ENCODE results near the gene TTLL10. TPM values are rescaled to one million over a fixed set of nuclear protein-coding genes. Genes with fewer than 3 reads are reported as not detected.

TTLL10 gene
- total RNA-seq, 1 donor from 2014 or later: not detected

DNA sequence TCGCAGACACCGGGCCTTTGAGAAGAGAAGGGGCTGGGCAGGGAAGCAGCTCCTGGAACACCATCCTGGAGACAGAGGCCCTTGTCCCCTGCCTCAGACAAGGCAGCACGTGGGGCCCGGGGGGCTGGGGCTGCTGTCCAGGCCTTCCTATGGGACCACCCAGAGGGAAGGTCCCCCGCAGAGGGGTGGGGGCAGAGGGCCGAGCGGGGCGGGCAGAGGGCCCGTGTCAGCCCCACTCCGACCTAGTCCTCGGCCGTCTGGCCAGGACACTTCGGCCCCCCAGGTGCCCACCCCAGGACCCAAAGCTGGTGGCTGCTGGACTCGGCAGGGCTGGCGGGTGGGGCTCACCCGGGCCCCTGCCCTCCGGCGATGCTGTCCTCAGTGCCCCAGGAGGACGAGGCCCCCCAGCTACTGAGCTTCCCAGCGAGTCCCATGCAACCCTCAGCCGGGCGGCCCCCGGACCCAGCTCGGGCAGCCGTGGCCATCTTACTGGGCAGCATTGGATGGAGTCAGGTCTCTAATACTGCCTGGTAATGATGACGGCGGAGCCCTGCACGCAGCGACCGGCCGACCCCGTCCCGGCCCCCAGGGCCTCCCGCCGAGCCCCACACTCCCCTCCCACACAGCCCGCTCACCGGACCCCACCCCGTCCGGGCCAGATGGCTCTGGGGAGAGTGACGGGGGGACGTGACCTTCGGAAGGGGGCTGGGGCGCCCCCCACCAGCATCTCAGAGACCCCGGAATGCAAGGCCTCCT, 6.9 kb upstream of the TTLL10 start:
- no peaks in the 10 kb centered on the region for H3K4me1 ChIP-seq (ENCODE audit: insufficient read depth, low read length)
- Mint-ChIP-seq H3K4me1 (ENCODE audit: low read depth, unreplicated experiment) (peaks cover 6% of the 10 kb centered on the region), H3K9me3 (ENCODE audit: unreplicated experiment) (no peaks in the 10 kb centered on the region), H3K27ac (ENCODE audit: unreplicated experiment) (no peak overlapping the region), H3K36me3 (ENCODE audit: low read depth, unreplicated experiment) (no peaks in the 10 kb centered on the region), H3K4me3 (ENCODE audit: unreplicated experiment) (no peak overlapping the region), H3K27me3 (ENCODE audit: low read depth, unreplicated experiment) (peaks cover 11% of the 10 kb centered on the region)
- H3K27ac ChIP-seq (ENCODE audit: low read depth, low read length): no peak overlapping the region
- no peaks in the 10 kb centered on the region for H3K9me3 ChIP-seq (ENCODE audit: insufficient read depth, low read depth, low read length)
- FAIRE-seq (no peak), DNase-seq (ENCODE audit: low read depth) (no peak)
- H3K4me2 ChIP-seq (ENCODE audit: low read length): no peak overlapping the region
- no peaks in the 10 kb centered on the region for H4K20me1 ChIP-seq (ENCODE audit: insufficient read depth, low read length)
- TF ChIP-seq EZH2 (IDR thresholded peaks at IDR 0.05; ENCODE audit: insufficient read depth, low read length): no peak
- TF ChIP-seq, protein P1, sequence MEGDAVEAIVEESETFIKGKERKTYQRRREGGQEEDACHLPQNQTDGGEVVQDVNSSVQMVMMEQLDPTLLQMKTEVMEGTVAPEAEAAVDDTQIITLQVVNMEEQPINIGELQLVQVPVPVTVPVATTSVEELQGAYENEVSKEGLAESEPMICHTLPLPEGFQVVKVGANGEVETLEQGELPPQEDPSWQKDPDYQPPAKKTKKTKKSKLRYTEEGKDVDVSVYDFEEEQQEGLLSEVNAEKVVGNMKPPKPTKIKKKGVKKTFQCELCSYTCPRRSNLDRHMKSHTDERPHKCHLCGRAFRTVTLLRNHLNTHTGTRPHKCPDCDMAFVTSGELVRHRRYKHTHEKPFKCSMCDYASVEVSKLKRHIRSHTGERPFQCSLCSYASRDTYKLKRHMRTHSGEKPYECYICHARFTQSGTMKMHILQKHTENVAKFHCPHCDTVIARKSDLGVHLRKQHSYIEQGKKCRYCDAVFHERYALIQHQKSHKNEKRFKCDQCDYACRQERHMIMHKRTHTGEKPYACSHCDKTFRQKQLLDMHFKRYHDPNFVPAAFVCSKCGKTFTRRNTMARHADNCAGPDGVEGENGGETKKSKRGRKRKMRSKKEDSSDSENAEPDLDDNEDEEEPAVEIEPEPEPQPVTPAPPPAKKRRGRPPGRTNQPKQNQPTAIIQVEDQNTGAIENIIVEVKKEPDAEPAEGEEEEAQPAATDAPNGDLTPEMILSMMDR (IDR thresholded peaks at IDR 0.05; ENCODE audit: insufficient read depth, low read depth, low read length): no peak
- no peak overlapping the region for H2AFZ ChIP-seq (ENCODE audit: low read depth, low read length)
- H3K36me3 ChIP-seq (ENCODE audit: insufficient read depth, low read length): no peaks in the 10 kb centered on the region
- H3K79me2 ChIP-seq (ENCODE audit: insufficient read depth, low read length): no peaks in the 10 kb centered on the region
- H3K4me3 ChIP-seq (ENCODE audit: insufficient read depth, low read depth, low read length): no peak overlapping the region
- H3K9ac ChIP-seq (ENCODE audit: low read length): no peak overlapping the region
- H3K27me3 ChIP-seq (ENCODE audit: insufficient read depth, low read length): peaks cover 3% of the 10 kb centered on the region

DNA sequence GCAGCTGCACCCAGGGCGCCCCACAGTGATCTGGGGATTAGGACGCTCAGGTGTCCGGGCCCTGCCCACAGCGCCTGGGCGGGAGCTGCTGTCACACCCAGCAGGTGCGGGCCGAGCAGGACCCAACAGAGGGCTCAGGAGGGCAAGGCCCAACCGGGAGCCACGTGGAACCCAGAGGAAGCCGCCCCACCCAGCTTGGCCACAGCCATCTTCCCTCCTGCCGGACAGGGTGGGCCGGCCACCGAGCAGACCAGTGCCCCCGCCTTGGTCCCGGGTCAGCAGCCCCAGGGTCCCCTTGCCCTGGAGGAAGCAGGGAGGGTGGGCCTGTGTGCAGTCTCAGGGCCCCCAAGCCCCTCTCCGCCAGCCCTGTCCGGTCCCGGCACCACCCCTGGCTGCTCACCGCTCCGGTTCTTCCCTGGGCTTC, 6.3 kb upstream of the TTLL10 start:
- no peaks in the 10 kb centered on the region for H3K36me3 Mint-ChIP-seq (ENCODE audit: low read depth, unreplicated experiment)
- no peaks in the 10 kb centered on the region for H3K9me3 Mint-ChIP-seq (ENCODE audit: unreplicated experiment)
- H3K36me3 ChIP-seq (ENCODE audit: insufficient read depth, low read length): no peaks in the 10 kb centered on the region
- peaks cover 6% of the 10 kb centered on the region for H3K4me1 Mint-ChIP-seq (ENCODE audit: low read depth, unreplicated experiment)
- no peaks in the 10 kb centered on the region for H3K79me2 ChIP-seq (ENCODE audit: insufficient read depth, low read length)
- no peaks in the 10 kb centered on the region for H3K4me1 ChIP-seq (ENCODE audit: insufficient read depth, low read length)
- no peaks in the 10 kb centered on the region for H4K20me1 ChIP-seq (ENCODE audit: insufficient read depth, low read length)
- no peak overlapping the region for H3K4me2 ChIP-seq (ENCODE audit: low read length)
- H2AFZ ChIP-seq (ENCODE audit: low read depth, low read length): no peak overlapping the region
- FAIRE-seq: no peak
- peaks cover 3% of the 10 kb centered on the region for H3K27me3 ChIP-seq (ENCODE audit: insufficient read depth, low read length)
- no peak overlapping the region for H3K4me3 Mint-ChIP-seq (ENCODE audit: unreplicated experiment)
- no peaks in the 10 kb centered on the region for H3K9me3 ChIP-seq (ENCODE audit: insufficient read depth, low read depth, low read length)
- no peak for DNase-seq (ENCODE audit: low read depth)
- H3K9ac ChIP-seq (ENCODE audit: low read length): no peak overlapping the region
- H3K4me3 ChIP-seq (ENCODE audit: insufficient read depth, low read depth, low read length): no peak overlapping the region
- no peak overlapping the region for H3K27ac Mint-ChIP-seq (ENCODE audit: unreplicated experiment)
- H3K27me3 Mint-ChIP-seq (ENCODE audit: low read depth, unreplicated experiment): peaks cover 11% of the 10 kb centered on the region
- no peak overlapping the region for H3K27ac ChIP-seq (ENCODE audit: low read depth, low read length)
- TF ChIP-seq EZH2 (IDR thresholded peaks at IDR 0.05; ENCODE audit: insufficient read depth, low read length): no peak
- TF ChIP-seq, protein P1 (IDR thresholded peaks at IDR 0.05; ENCODE audit: insufficient read depth, low read depth, low read length): no peak

DNA sequence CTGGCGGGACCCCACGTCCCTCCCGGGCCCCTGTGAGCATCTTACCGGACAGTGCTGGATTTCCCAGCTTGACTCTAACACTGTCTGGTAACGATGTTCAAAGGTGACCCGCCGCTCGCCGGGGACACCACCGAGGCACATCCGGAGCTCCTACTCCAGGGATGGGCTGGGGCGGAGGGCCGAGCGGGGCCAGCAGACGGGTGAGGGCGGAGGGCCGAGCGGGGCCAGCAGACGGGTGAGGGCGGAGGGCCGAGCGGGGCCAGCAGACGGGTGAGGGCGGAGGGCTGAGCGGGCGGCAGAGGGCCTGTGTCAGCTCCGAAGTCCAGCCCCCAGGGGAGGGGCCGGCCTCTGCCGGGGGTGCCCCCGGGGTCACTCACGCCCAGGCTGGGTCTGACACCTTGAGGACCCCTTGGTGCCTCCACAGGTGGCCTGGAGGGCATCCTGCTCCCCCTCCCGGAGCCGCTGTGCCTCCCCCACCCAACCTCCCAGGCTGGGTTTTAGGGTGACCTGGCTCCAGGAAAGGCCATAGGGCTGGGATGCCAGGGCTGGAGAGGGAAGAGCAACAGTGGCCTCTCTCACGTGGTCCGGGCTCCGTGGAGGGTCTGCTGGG, 5.7 kb upstream of the TTLL10 start:
- H4K20me1 ChIP-seq (ENCODE audit: insufficient read depth, low read length): no peaks in the 10 kb centered on the region
- H3K9me3 ChIP-seq (ENCODE audit: insufficient read depth, low read depth, low read length): no peaks in the 10 kb centered on the region
- FAIRE-seq (no peak), DNase-seq (ENCODE audit: low read depth) (no peak)
- Mint-ChIP-seq H3K36me3 (ENCODE audit: low read depth, unreplicated experiment) (no peaks in the 10 kb centered on the region), H3K27ac (ENCODE audit: unreplicated experiment) (no peak overlapping the region), H3K27me3 (ENCODE audit: low read depth, unreplicated experiment) (peaks cover 13% of the 10 kb centered on the region), H3K4me1 (ENCODE audit: low read depth, unreplicated experiment) (peaks cover 6% of the 10 kb centered on the region), H3K4me3 (ENCODE audit: unreplicated experiment) (no peak overlapping the region), H3K9me3 (ENCODE audit: unreplicated experiment) (no peaks in the 10 kb centered on the region)
- no peak overlapping the region for H3K4me2 ChIP-seq (ENCODE audit: low read length)
- H3K27ac ChIP-seq (ENCODE audit: low read depth, low read length): no peak overlapping the region
- no peak overlapping the region for H3K9ac ChIP-seq (ENCODE audit: low read length)
- H3K27me3 ChIP-seq (ENCODE audit: insufficient read depth, low read length): peaks cover 4% of the 10 kb centered on the region
- no peaks in the 10 kb centered on the region for H3K36me3 ChIP-seq (ENCODE audit: insufficient read depth, low read length)
- no peak overlapping the region for H2AFZ ChIP-seq (ENCODE audit: low read depth, low read length)
- H3K79me2 ChIP-seq (ENCODE audit: insufficient read depth, low read length): no peaks in the 10 kb centered on the region
- H3K4me1 ChIP-seq (ENCODE audit: insufficient read depth, low read length): no peaks in the 10 kb centered on the region
- TF ChIP-seq, protein P1 (IDR thresholded peaks at IDR 0.05; ENCODE audit: insufficient read depth, low read depth, low read length): no peak
- no peak for TF ChIP-seq EZH2 (IDR thresholded peaks at IDR 0.05; ENCODE audit: insufficient read depth, low read length)
- H3K4me3 ChIP-seq (ENCODE audit: insufficient read depth, low read depth, low read length): no peak overlapping the region

All from astrocyte (in vitro differentiated cells and primary cell).